ENCODE measurements around the gene COA3.

Gene COA3

DNA sequence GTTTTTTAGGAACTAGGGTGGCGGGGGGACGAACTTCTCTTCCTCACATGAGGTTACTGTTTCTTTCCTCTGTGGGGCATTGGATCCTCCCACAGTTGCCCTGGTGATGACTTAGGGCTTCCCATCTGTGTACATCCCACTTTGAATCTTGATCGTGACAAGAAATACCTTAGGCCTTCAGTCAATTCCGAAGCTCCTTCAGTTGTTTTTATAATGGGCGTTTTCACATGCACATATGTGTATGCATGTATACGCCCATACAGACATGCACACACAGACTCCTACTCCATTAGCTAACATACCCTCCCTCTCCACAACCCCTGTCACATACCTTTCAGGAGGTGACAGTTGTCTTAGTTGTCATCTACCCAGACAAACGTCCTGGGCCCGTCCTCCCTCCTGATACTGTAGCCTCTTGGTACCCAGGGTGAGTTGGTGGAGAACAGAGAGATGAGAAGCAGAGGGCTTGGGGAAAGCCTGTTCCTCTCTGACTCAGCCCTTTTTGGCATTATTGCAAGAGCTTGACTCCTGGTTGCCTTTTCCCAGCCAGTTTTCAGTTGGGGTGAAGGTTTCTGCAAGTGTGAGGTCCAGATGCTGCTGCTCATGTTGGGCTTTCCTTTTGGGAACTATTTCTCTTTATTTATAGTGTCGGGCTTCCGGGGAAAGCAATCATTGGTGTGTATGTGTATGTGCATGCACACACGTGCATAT is 43.6 kb upstream of the COA3 start:
- Histone ChIP-seq H3K27ac (ENCODE audit: insufficient read depth, low read length, poor library complexity, severe bottlenecking) (no peak overlapping the region), H3K36me3 (ENCODE audit: control insufficient read depth, insufficient read depth, low read length) (peaks cover 73% of the 10 kb centered on the region), H3K9me3 (ENCODE audit: control insufficient read depth, low read length) (no peaks in the 10 kb centered on the region), H3K4me1 (ENCODE audit: control insufficient read depth, insufficient read depth, low read length, poor library complexity, severe bottlenecking) (no peaks in the 10 kb centered on the region), H3K27me3 (replicated peaks; ENCODE audit: control insufficient read depth, insufficient read depth, low read length, poor library complexity, severe bottlenecking) (no peaks in the 10 kb centered on the region), H3K4me3 (ENCODE audit: insufficient read depth, low read depth, low read length, poor library complexity, severe bottlenecking) (no peak overlapping the region)
- DNase-seq = no peak

DNA sequence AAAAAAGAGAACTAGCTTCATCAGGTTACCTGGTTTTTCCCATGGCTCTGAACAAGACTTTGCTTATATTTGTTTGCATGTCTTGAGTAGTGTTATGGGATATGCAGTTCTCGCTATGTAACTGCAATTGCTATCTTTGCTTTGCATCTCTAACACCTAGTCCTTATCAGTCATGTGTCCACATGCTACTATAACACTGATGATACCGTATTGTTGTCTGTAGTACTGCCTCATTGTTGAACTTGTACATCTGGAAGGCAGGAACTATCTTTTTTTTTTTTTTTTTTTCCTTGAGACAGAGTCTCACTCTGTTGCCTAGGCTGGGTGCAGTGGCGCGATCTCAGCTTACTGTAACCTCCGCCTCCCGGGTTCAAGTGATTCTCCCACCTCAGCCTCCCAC is 37.2 kb upstream of the COA3 start:
- H3K27ac ChIP-seq (ENCODE audit: insufficient read depth, low read length, poor library complexity, severe bottlenecking) = no peak overlapping the region
- peaks cover 28% of the 10 kb centered on the region for H3K36me3 ChIP-seq (ENCODE audit: control insufficient read depth, insufficient read depth, low read length)

DNA sequence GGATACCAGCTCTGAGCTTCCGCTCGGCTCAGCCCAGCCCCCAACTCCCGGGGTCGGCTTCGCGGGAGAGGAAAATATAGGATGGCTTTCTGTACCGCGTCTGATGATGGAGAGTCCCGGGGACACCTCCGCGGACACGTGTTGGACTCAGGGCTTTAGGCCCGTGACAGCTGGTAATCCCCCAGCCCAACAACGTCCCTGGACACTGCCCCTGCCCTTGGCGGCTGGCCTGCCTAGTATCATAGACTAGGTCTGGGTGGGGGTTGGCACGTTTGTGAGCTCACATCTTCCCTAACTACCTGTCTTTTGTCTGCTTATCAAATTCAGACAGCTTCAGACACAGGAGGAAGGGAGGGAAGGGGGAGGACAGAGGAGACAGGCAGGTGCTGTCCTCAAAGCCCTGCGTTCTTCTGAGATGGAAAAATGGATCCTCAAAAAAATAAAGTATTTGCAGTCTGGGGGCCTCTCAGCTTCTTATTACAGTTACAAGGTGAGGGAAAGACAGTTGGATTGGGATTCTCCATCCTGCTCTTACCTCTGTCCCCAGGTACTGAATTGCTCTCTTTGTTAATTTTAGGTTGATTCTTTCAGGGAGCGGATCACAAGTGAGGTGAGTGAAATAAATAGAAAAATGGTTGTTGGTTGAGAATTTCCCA is 35.4 kb upstream of the COA3 start:
- peak in 1 of 3 donors; percentile 1 for DNase-seq
- peaks cover 17% of the 10 kb centered on the region for H3K36me3 ChIP-seq (ENCODE audit: control insufficient read depth, insufficient read depth, low read length)
- peak overlapping the region; percentile 85 for H3K4me3 ChIP-seq (ENCODE audit: insufficient read depth, low read depth, low read length, poor library complexity, severe bottlenecking)
- H3K27ac ChIP-seq (ENCODE audit: insufficient read depth, low read length, poor library complexity, severe bottlenecking) = peak overlapping the region; percentile 86
- peaks cover 4% of the 10 kb centered on the region for H3K4me1 ChIP-seq (ENCODE audit: control insufficient read depth, insufficient read depth, low read length, poor library complexity, severe bottlenecking)
- no peaks in the 10 kb centered on the region for H3K9me3 ChIP-seq (ENCODE audit: control insufficient read depth, low read length)
- no peaks in the 10 kb centered on the region for H3K27me3 ChIP-seq (replicated peaks; ENCODE audit: control insufficient read depth, insufficient read depth, low read length, poor library complexity, severe bottlenecking)

More for the DNA sequence above, 37.2 kb upstream of the COA3 start:
- peaks cover 4% of the 10 kb centered on the region for H3K4me1 ChIP-seq (ENCODE audit: control insufficient read depth, insufficient read depth, low read length, poor library complexity, severe bottlenecking)
- no peaks in the 10 kb centered on the region for H3K9me3 ChIP-seq (ENCODE audit: control insufficient read depth, low read length)
- H3K4me3 ChIP-seq (ENCODE audit: insufficient read depth, low read depth, low read length, poor library complexity, severe bottlenecking) = no peak overlapping the region
- no peaks in the 10 kb centered on the region for H3K27me3 ChIP-seq (replicated peaks; ENCODE audit: control insufficient read depth, insufficient read depth, low read length, poor library complexity, severe bottlenecking)
- DNase-seq = no peak

DNA sequence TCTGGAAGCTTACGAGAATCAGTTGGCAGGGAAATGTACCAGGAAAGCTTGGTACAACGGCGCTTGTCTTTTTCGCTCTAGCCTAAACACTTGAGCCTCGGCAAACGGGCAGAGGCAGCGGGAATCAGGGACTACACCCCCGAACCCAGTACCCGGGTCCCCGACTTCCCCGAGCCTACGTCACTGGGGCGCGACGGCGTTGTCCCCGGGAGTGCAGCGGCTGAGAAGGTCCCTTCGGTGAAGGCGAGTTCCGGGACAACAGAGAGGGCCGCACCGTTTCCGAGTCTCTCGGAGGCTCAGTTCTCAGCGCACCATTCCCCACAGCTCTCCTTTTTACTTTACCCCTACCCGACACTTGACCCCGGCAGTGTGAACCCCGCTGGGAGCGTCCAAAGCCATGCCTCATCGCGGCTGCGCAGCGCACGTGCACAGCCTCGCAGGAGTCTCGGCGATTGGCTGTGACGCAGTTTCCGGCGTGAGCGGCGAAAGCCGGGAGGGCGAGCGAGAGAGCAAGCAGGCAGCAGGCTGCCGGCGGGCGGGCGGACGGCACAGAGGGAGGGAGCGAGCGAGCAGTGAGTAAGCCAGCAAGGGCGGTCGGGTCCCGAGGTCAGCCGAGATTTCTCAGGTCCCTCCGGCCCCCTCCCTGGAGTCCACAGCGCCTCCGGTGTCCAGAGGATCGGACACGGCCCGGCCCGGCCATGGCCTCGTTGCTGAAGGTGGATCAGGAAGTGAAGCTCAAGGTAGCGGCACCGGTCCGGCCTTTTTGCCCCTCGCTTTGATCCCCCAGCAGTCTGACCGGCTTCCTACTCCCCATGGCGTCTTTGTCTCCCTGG is 34.6 kb upstream of the COA3 start, which contains the start of gene PSME3:
PSME3 (plus strand) TSS at position 464 of the 833 bp plus-strand sequence; CDS start at position 699, 235 bp downstream.
- Histone ChIP-seq H3K27me3 (replicated peaks; ENCODE audit: control insufficient read depth, insufficient read depth, low read length, poor library complexity, severe bottlenecking) (no peaks in the 10 kb centered on the region), H3K36me3 (ENCODE audit: control insufficient read depth, insufficient read depth, low read length) (peaks cover 9% of the 10 kb centered on the region), H3K9me3 (ENCODE audit: control insufficient read depth, low read length) (no peaks in the 10 kb centered on the region), H3K4me1 (ENCODE audit: control insufficient read depth, insufficient read depth, low read length, poor library complexity, severe bottlenecking) (peaks cover 4% of the 10 kb centered on the region), H3K4me3 (ENCODE audit: insufficient read depth, low read depth, low read length, poor library complexity, severe bottlenecking) (peak within 1 kb of the TSS; percentile 85), H3K27ac (ENCODE audit: insufficient read depth, low read length, poor library complexity, severe bottlenecking) (peak within 1 kb of the TSS; percentile 86)
- peak; percentile 76 to 85 (median 83) for DNase-seq

DNA sequence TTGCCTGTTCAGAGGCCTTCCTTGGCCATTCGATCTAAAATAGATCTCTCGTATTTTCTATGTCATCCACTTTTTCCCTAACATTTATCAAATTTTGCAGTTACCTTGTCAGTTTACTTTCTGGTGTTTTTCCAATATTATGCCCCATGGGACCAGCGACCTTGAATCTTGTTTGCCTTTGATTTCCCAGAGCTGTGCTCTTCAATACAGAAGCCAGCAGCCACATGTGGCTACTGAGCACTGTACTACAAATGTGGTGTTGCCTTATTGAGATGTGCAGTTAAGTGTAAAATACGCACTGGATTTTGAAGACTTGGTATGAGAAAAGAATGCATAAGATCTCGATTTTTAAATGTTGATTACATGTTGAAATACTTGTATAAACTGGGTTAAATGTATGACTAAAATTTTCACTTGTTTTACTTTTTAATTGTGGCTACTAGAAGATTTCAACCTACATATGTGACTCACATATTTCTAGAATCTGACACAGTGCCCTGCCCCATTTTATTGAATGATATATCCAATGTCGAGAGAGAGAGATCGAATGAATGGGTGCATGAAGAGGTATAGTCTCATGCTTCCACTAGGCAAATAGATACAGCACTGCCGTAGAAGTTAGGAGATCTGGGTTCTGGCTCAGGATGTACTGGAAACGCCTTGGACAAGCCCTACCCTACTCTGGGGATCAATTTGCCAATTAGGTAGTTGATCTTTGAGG is 33.9 kb upstream of the COA3 start:
- Histone ChIP-seq H3K4me3 (ENCODE audit: insufficient read depth, low read depth, low read length, poor library complexity, severe bottlenecking) (peak overlapping the region; percentile 85), H3K27ac (ENCODE audit: insufficient read depth, low read length, poor library complexity, severe bottlenecking) (peak overlapping the region; percentile 86), H3K9me3 (ENCODE audit: control insufficient read depth, low read length) (no peaks in the 10 kb centered on the region), H3K27me3 (replicated peaks; ENCODE audit: control insufficient read depth, insufficient read depth, low read length, poor library complexity, severe bottlenecking) (no peaks in the 10 kb centered on the region), H3K4me1 (ENCODE audit: control insufficient read depth, insufficient read depth, low read length, poor library complexity, severe bottlenecking) (peaks cover 4% of the 10 kb centered on the region), H3K36me3 (ENCODE audit: control insufficient read depth, insufficient read depth, low read length) (peaks cover 2% of the 10 kb centered on the region)
- DNase-seq = no peak

DNA sequence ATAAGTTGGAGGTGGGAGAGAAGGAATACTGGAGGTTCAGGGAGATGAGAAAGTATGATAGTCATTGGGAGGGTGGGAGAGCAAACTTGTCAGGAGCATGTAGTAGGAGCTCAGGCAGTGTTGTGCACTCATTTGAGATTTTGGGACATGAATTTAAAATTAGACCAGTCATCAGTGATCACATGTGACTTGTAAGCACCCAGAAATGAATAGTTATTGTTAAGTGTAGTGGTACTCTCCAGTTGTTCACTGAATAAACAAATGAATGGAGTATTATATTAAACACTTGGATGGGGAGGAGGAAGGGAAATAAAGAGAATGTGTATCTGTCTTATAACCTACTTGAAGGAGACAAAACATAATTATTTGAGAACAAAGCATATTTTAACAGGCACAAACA is 32.5 kb upstream of the COA3 start:
- DNase-seq = no peak
- no peaks in the 10 kb centered on the region for H3K36me3 ChIP-seq (ENCODE audit: control insufficient read depth, insufficient read depth, low read length)
- no peaks in the 10 kb centered on the region for H3K9me3 ChIP-seq (ENCODE audit: control insufficient read depth, low read length)
- no peak overlapping the region for H3K27ac ChIP-seq (ENCODE audit: insufficient read depth, low read length, poor library complexity, severe bottlenecking)
- H3K4me3 ChIP-seq (ENCODE audit: insufficient read depth, low read depth, low read length, poor library complexity, severe bottlenecking) = no peak overlapping the region
- no peaks in the 10 kb centered on the region for H3K27me3 ChIP-seq (replicated peaks; ENCODE audit: control insufficient read depth, insufficient read depth, low read length, poor library complexity, severe bottlenecking)
- peaks cover 4% of the 10 kb centered on the region for H3K4me1 ChIP-seq (ENCODE audit: control insufficient read depth, insufficient read depth, low read length, poor library complexity, severe bottlenecking)

DNA sequence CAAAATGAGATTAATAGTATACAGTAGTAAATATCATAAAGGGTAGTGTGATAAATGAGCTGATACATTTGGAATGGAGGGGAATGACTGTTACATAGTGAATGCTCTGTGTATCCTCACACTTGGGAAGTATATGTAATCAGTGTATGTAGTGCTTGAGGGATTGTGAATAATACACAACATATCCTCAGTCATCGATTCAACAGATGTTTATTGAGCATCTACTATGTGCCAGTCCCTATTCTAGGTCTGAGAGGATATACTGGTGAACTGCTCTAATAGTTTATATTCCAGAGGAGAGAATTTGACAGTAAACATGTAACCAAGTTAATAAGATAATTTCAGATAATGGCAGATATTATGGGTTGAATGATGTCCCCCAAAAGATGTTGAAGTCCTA is 29.0 kb upstream of the COA3 start:
- H3K9me3 ChIP-seq (ENCODE audit: control insufficient read depth, low read length) = no peaks in the 10 kb centered on the region
- H3K36me3 ChIP-seq (ENCODE audit: control insufficient read depth, insufficient read depth, low read length) = no peaks in the 10 kb centered on the region
- no peak for DNase-seq
- H3K27me3 ChIP-seq (replicated peaks; ENCODE audit: control insufficient read depth, insufficient read depth, low read length, poor library complexity, severe bottlenecking) = no peaks in the 10 kb centered on the region
- H3K27ac ChIP-seq (ENCODE audit: insufficient read depth, low read length, poor library complexity, severe bottlenecking) = no peak overlapping the region
- H3K4me3 ChIP-seq (ENCODE audit: insufficient read depth, low read depth, low read length, poor library complexity, severe bottlenecking) = no peak overlapping the region
- H3K4me1 ChIP-seq (ENCODE audit: control insufficient read depth, insufficient read depth, low read length, poor library complexity, severe bottlenecking) = peaks cover 10% of the 10 kb centered on the region

DNA sequence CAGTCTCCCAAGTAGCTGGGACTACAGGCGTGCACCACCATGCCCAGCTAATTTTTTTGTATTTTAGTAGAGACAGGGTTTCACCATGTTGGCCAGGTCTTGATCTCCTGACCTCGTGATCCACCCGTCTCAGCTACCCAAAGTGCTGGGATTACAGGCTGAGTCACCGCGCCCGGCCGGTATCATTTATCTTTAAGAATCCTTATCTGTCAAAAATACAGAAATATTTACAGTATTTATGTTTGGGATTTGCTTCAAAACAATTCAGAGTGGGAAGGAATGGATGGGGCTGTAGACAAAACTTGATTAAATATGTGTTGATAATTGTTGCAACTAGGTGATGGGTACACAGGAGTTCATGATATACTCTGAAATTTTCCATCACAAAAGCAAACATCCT is 22.7 kb upstream of the COA3 start:
- peaks cover 40% of the 10 kb centered on the region for H3K36me3 ChIP-seq (ENCODE audit: control insufficient read depth, insufficient read depth, low read length)
- H3K27ac ChIP-seq (ENCODE audit: insufficient read depth, low read length, poor library complexity, severe bottlenecking) = no peak overlapping the region
- no peaks in the 10 kb centered on the region for H3K9me3 ChIP-seq (ENCODE audit: control insufficient read depth, low read length)
- H3K27me3 ChIP-seq (replicated peaks; ENCODE audit: control insufficient read depth, insufficient read depth, low read length, poor library complexity, severe bottlenecking) = no peaks in the 10 kb centered on the region
- peaks cover 10% of the 10 kb centered on the region for H3K4me1 ChIP-seq (ENCODE audit: control insufficient read depth, insufficient read depth, low read length, poor library complexity, severe bottlenecking)
- no peak for DNase-seq
- H3K4me3 ChIP-seq (ENCODE audit: insufficient read depth, low read depth, low read length, poor library complexity, severe bottlenecking) = no peak overlapping the region

DNA sequence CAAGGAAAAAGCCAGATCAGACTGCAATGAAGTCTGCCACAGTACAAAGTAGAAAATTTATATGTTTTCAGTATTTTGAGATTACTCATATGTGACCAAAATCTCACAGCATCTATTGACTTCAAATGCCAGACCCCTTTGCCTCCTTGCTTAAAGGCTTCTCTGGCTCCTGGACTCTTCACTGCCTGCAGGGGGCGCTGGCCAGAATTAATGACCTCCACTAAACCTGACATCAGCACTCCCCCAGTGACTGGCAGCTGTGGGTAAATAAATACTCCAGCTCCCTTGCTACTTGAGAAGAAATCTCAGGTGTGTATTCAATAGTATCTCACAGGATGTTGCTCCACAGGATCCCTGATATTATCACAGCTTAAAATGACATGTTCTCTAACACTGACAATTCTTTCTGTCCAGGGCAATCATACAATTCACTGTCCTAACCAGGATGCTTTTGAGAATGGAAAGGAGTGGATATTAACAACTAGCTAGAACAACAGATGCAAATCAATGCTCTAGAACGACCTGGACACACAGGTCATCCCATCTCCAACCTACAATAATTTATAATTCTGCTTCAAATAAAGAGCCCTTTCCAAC is 21.5 kb upstream of the COA3 start:
- peaks cover 10% of the 10 kb centered on the region for H3K4me1 ChIP-seq (ENCODE audit: control insufficient read depth, insufficient read depth, low read length, poor library complexity, severe bottlenecking)
- H3K27ac ChIP-seq (ENCODE audit: insufficient read depth, low read length, poor library complexity, severe bottlenecking) = no peak overlapping the region
- H3K36me3 ChIP-seq (ENCODE audit: control insufficient read depth, insufficient read depth, low read length) = peaks cover 52% of the 10 kb centered on the region
- H3K4me3 ChIP-seq (ENCODE audit: insufficient read depth, low read depth, low read length, poor library complexity, severe bottlenecking) = no peak overlapping the region
- H3K27me3 ChIP-seq (replicated peaks; ENCODE audit: control insufficient read depth, insufficient read depth, low read length, poor library complexity, severe bottlenecking) = no peaks in the 10 kb centered on the region
- H3K9me3 ChIP-seq (ENCODE audit: control insufficient read depth, low read length) = no peaks in the 10 kb centered on the region
- DNase-seq = peak; percentile 13 to 39 (median 24)
